GM23248 (cell line): ENCODE data around the gene RIOK1. TPM values are rescaled to one million over a fixed set of nuclear protein-coding genes. Genes with fewer than 3 reads are reported as not detected.

Experiments used
- DNase-seq: peaks from one replicate; pipeline ENCODE4 v3.0.0-alpha.2; 2015
- H2AFZ ChIP-seq: fragments of 200-600 bp; sonication (generic); 2 replicates; pipeline ENCODE4 v1.6.1; 2016; ENCODE audit warnings: antibody characterized with exemption
- H3F3A ChIP-seq: fragments of 200-600 bp; sonication (generic); 2 replicates; pipeline ENCODE4 v1.6.1; 2016; ENCODE audit warnings: mild to moderate bottlenecking, antibody characterized with exemption, mixed run types; ENCODE audit not compliant: insufficient read depth
- H3K27ac ChIP-seq: fragments of 200-600 bp; sonication (generic); 2 replicates; pipeline ENCODE4 v1.5.1; 2016; ENCODE audit warnings: mild to moderate bottlenecking
- H3K27me3 ChIP-seq: fragments of 200-600 bp; sonication (generic); replicated peaks from 2 replicates; pipeline ENCODE4 v1.6.1; 2016; ENCODE audit warnings: mild to moderate bottlenecking; ENCODE audit not compliant: insufficient read depth
- H3K36me3 ChIP-seq: fragments of 200-600 bp; sonication (generic); 2 replicates; pipeline ENCODE4 v1.6.1; 2016; ENCODE audit warnings: low read depth, mild to moderate bottlenecking
- H3K4me1 ChIP-seq: fragments of 200-600 bp; sonication (generic); 2 replicates; pipeline ENCODE4 v1.6.1; 2016; ENCODE audit warnings: mild to moderate bottlenecking; ENCODE audit not compliant: insufficient read depth
- H3K4me2 ChIP-seq: fragments of 200-600 bp; sonication (generic); one replicate; pipeline ENCODE4 v1.6.1; 2016; ENCODE audit warnings: mild to moderate bottlenecking; ENCODE audit not compliant: unreplicated experiment
- H3K4me3 ChIP-seq: fragments of 200-600 bp; sonication (generic); 2 replicates; pipeline ENCODE4 v1.5.1; 2016; ENCODE audit warnings: mild to moderate bottlenecking
- H3K79me2 ChIP-seq: fragments of 200-600 bp; sonication (generic); 2 replicates; pipeline ENCODE4 v1.6.1; 2016; ENCODE audit warnings: mild to moderate bottlenecking; ENCODE audit not compliant: insufficient read depth
- H3K9ac ChIP-seq: fragments of 200-600 bp; sonication (generic); 2 replicates; pipeline ENCODE4 v1.6.1; 2016; ENCODE audit warnings: mild to moderate bottlenecking
- H3K9me2 ChIP-seq: fragments of 200-600 bp; sonication (generic); 2 replicates; pipeline ENCODE4 v1.6.1; 2016; ENCODE audit warnings: mixed run types, mild to moderate bottlenecking, moderate library complexity; ENCODE audit not compliant: insufficient read depth
- H3K9me3 ChIP-seq: fragments of 200-600 bp; sonication (generic); one replicate; pipeline ENCODE4 v1.6.1; 2017; ENCODE audit warnings: low read depth
- H4K20me1 ChIP-seq: fragments of 200-600 bp; sonication (generic); 2 replicates; pipeline ENCODE4 v1.6.0; 2016; ENCODE audit not compliant: insufficient read depth
- EZH2 ChIP-seq: fragments of 200-600 bp; sonication (generic); IDR thresholded peaks from 2 replicates; pipeline ENCODE4 v1.6.1; 2018; ENCODE audit warnings: antibody characterized with exemption, mild to moderate bottlenecking; ENCODE audit not compliant: insufficient read depth, poor library complexity, severe bottlenecking
- EZH2phosphoT487 ChIP-seq: fragments of 200-600 bp; sonication (generic); IDR thresholded peaks from 2 replicates; pipeline ENCODE4 v1.6.1; 2018; ENCODE audit warnings: antibody characterized with exemption, moderate library complexity, mild to moderate bottlenecking, low read depth; ENCODE audit not compliant: insufficient read depth
- WGBS, 2 experiments: methylation state at CpG; one replicate each; pipeline ENCODE4 v1.1.6; 2015 to 2017; ENCODE audit warnings: low lambda C conversion rate in 2 of 2, low coverage in 1 of 2; ENCODE audit errors: missing lambda C conversion rate in 2 of 2; 5-methylcytosine and 5-hydroxymethylcytosine counted together
- in situ Hi-C: fragments of 300-500 bp; cut with MboI; formaldehyde crosslinking; loops from 2 replicates; pipeline ENCODE4 v1.15.0; 2020
- polyA plus RNA-seq: library from polyadenylated mRNA; unstranded; fragments of >200 nt; fragmentation: Nextera tagmentation; extraction: Ambion mirVana; gene quantifications from 2 replicates; pipeline ENCODE4 v1.2.1, GENCODE V29; 2016
- total RNA-seq: library from RNA; depleted of rRNA; stranded (reverse); fragments of >200 nt; shearing (Covaris generic); gene quantifications from 2 replicates; pipeline ENCODE4 v1.2.3, GENCODE V29; 2014

The RIOK1 gene
- total and polyA plus RNA-seq, 2 experiments from 2014 or later = 22.4 to 22.5 TPM

DNA sequence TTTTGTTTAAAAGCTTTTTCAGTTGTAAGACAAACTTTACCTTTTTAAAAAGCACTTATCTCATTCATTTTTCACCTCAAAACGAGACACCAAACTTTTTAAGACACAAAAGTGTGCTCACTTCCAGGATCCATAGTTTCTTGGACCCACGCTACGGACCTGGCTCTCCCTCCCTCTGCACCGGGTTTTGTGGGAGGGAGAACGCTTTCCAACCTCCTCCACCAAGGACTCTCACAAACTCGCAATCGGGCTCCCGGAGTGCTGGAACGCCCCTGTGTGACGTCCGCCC lies 502 bp upstream of the RIOK1 start:
- TF ChIP-seq EZH2phosphoT487 (no peak), EZH2 (no peak)
- Histone ChIP-seq H3K79me2 (peaks cover 46% of the 10 kb centered on the region), H3K4me3 (peak overlapping the region; percentile 89), H3K4me1 (peaks cover 25% of the 10 kb centered on the region), H3K4me2 (peak overlapping the region; percentile 92), H4K20me1 (no peaks in the 10 kb centered on the region), H3K27ac (peak overlapping the region; percentile 88), H3K36me3 (peaks cover 5% of the 10 kb centered on the region; the same call in 1 of the 2 replicates), H3F3A (peaks cover 21% of the 10 kb centered on the region), H3K9me3 (no peaks in the 10 kb centered on the region), H2AFZ (peak overlapping the region; percentile 98), H3K9me2 (no peaks in the 10 kb centered on the region), H3K27me3 (no peaks in the 10 kb centered on the region), H3K9ac (peak overlapping the region; percentile 87)
- DNase-seq = peak; percentile 78
- WGBS, 2 experiments = 1 to 2% methylated on average over 11 of the region's 11 CpGs
- in situ Hi-C loops = no loop called here

DNA sequence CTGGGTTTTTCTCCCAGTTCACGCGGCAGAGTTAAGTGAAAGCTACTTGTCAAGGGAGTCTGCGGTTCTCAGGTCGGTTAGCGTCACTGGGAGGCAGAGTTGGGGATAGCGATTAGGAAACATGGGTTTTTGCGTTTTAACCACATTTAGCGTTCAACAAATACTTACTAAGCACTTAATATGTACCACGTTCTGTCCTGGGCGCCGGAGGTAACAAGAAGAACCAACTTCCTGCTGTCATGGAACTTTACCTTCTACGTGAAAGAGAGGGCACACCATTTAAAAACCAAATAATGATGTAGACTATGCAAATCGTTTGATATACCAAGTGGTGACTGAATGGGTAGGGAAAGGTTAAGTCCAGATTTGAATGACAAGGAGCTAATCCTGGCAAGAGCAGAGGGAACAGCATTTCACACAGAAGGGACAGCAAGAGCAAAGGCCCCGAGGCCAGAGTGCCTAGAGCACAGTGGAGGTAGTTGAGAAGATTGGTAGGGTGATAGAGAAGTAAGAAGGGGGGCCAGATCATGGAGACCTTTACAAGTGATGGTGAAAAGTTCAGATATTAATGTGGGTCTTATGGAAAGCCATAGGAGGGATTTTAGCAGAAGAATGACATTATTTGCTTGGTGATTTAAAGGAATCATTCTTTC lies 744 bp downstream of the RIOK1 start:
- Histone ChIP-seq H3K4me3 (peak overlapping the region; percentile 89), H3K9me3 (no peaks in the 10 kb centered on the region), H3K27me3 (no peaks in the 10 kb centered on the region), H3K79me2 (peaks cover 57% of the 10 kb centered on the region), H3K36me3 (peaks cover 10% of the 10 kb centered on the region), H3K4me2 (peak overlapping the region; percentile 92), H2AFZ (peak overlapping the region; percentile 98), H3K9me2 (no peaks in the 10 kb centered on the region), H4K20me1 (no peaks in the 10 kb centered on the region), H3K27ac (peak overlapping the region; percentile 88), H3K4me1 (peaks cover 25% of the 10 kb centered on the region), H3K9ac (peak overlapping the region; percentile 87), H3F3A (peaks cover 21% of the 10 kb centered on the region)
- DNase-seq = no peak
- TF ChIP-seq EZH2 (no peak), EZH2phosphoT487 (no peak)
- in situ Hi-C loops = no loop called here
- 1 to 2% methylated on average over 14 of the region's 14 CpGs for WGBS, 2 experiments

DNA sequence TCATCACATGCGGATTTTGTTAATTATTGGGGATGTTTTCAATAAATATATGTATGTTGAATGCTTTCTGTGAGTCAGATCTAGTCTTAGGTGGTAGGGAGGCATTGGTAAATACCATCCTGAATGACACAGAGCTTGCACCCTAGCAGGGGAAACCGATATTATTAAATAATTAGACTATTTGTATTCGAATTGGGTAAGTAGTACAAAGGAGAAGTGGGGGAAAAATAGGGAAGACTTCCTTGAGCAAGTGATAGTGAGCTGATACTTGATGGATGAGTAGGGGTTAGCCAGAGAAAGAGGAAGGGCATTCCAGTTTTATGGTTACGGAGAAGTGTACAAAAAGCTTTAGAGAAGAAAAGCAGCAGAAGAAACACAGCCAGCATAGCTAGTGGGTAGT lies 1.5 kb downstream of the RIOK1 start:
- H3K27ac ChIP-seq = no peak overlapping the region
- H3K4me1 ChIP-seq = peaks cover 25% of the 10 kb centered on the region
- H4K20me1 ChIP-seq = no peaks in the 10 kb centered on the region
- H3K36me3 ChIP-seq = peaks cover 18% of the 10 kb centered on the region
- H3F3A ChIP-seq = peaks cover 21% of the 10 kb centered on the region
- H3K27me3 ChIP-seq = no peaks in the 10 kb centered on the region
- H2AFZ ChIP-seq = no peak overlapping the region
- peak overlapping the region; percentile 92 for H3K4me2 ChIP-seq
- DNase-seq = peak; percentile 43
- no peaks in the 10 kb centered on the region for H3K9me2 ChIP-seq
- no peaks in the 10 kb centered on the region for H3K9me3 ChIP-seq
- H3K4me3 ChIP-seq = peak overlapping the region; percentile 89
- no peak for TF ChIP-seq EZH2phosphoT487
- no peak for TF ChIP-seq EZH2
- peak overlapping the region; percentile 87; the same call in 1 of the 2 replicates for H3K9ac ChIP-seq
- in situ Hi-C loops = no loop called here
- peaks cover 58% of the 10 kb centered on the region for H3K79me2 ChIP-seq
- WGBS, 2 experiments = 72 to 84% methylated on average over 4 of the region's 4 CpGs

GRCh38 chr6:7392402-7392801 lies 2.8 kb downstream of the RIOK1 start:
- H3K27me3 ChIP-seq = no peaks in the 10 kb centered on the region
- TF ChIP-seq EZH2 = no peak
- no peak for TF ChIP-seq EZH2phosphoT487
- H3K36me3 ChIP-seq = peaks cover 28% of the 10 kb centered on the region
- peaks cover 21% of the 10 kb centered on the region for H3F3A ChIP-seq
- WGBS, 2 experiments = 69 to 79% methylated on average over 6 of the region's 6 CpGs
- no peak overlapping the region for H3K4me2 ChIP-seq
- peak; percentile 44 for DNase-seq
- no peak overlapping the region for H3K4me3 ChIP-seq
- H3K9ac ChIP-seq = no peak overlapping the region
- H3K9me3 ChIP-seq = no peaks in the 10 kb centered on the region
- H3K4me1 ChIP-seq = peaks cover 25% of the 10 kb centered on the region
- H3K79me2 ChIP-seq = peaks cover 67% of the 10 kb centered on the region
- no peak overlapping the region for H2AFZ ChIP-seq
- H4K20me1 ChIP-seq = no peaks in the 10 kb centered on the region
- in situ Hi-C loops = no loop called here
- H3K9me2 ChIP-seq = no peaks in the 10 kb centered on the region
- no peak overlapping the region for H3K27ac ChIP-seq
